Measurements from ENCODE around the gene DCAF6.

DCAF6 gene

DNA sequence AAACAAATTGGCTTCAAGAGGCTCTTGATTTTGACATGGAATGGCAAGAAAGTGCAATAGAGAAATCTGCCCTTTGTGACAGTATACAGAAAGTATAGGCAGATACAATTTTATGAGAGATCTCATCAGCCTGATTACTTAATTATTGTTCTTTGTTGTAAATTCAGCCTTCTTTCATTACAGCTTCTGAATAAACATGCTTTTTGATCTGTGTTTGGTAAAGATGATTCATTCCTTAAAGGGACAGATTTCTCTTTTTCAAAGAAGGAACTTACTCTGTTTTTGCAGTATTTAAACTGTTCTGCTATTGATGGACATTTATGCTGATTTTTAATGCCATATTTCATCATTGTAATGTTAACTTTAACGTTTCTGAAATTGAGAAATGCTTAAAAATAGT lies 14.1 kb downstream of the DCAF6 start:
- Histone ChIP-seq H3K4me2 (no peak overlapping the region), H3K4me1 (no peaks in the 10 kb centered on the region), H3K27me3 (no peaks in the 10 kb centered on the region), H3K9ac (no peak overlapping the region), H3K27ac (no peak overlapping the region), H3K36me3 (peaks cover 53% of the 10 kb centered on the region), H3K9me3 (peaks cover 4% of the 10 kb centered on the region; the same call in 1 of the 2 replicates), H4K20me1 (peaks cover 54% of the 10 kb centered on the region; the same call in 1 of the 2 replicates), H3K4me3 (no peak overlapping the region)
- TF ChIP-seq Cebpa-rat (IDR thresholded peaks at IDR 0.05), result no peak

DNA sequence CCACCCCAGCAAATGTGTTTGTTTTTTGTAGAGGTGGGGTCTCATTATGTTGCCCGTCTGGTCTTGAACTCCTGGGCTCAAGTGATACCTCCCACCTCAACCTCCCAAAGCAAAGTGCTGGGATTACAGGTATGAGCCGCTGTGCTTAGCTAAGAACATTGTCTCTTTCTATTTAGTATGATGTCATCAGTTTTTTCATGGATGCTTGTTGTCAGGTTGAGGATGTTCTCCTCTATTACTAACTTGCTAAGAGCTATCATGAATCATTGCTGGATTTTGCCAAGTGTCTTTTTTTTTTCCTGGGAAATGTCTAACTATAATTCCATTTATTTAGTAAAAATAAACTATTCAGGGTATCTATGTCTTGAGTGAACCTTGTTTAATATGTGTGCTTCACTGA lies 19.4 kb downstream of the DCAF6 start:
- no peak for TF ChIP-seq Cebpa-rat (IDR thresholded peaks at IDR 0.05)

DNA sequence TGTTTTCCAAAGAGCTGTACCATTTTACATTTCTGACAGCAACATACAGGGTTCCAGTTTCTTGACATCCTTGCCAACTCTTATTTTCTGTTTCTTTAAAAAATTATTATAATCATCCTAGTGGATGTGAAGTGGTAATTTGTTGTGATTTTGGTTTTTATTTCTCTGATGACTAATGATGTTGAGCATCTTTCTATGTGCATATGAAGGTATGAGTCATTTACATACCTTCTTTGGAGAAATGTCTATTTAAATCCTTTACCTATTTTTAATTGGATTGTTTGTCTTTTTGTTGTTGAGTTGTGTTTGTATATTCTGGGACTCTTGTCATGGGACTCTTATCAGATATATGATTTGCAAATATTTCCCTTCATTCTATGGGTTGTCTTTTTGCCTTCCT lies 21.2 kb downstream of the DCAF6 start:
- no peak overlapping the region for H3K4me3 ChIP-seq
- TF ChIP-seq Cebpa-rat (IDR thresholded peaks at IDR 0.05), result no peak
- H3K4me1 ChIP-seq, result no peaks in the 10 kb centered on the region
- peaks cover 44% of the 10 kb centered on the region for H3K36me3 ChIP-seq
- H3K9ac ChIP-seq, result no peak overlapping the region
- H3K9me3 ChIP-seq, result peaks cover 9% of the 10 kb centered on the region; the same call in 1 of the 2 replicates
- H3K27me3 ChIP-seq, result no peaks in the 10 kb centered on the region
- H3K4me2 ChIP-seq, result no peak overlapping the region
- H4K20me1 ChIP-seq, result peaks cover 8% of the 10 kb centered on the region; the same call in 1 of the 2 replicates
- no peak overlapping the region for H3K27ac ChIP-seq

More for the DNA sequence above, 19.4 kb downstream of the DCAF6 start:
- Histone ChIP-seq H3K9ac (no peak overlapping the region), H4K20me1 (peaks cover 14% of the 10 kb centered on the region; the same call in 1 of the 2 replicates), H3K36me3 (peaks cover 51% of the 10 kb centered on the region), H3K4me2 (no peak overlapping the region), H3K4me1 (no peaks in the 10 kb centered on the region), H3K9me3 (peaks cover 3% of the 10 kb centered on the region; the same call in 1 of the 2 replicates), H3K4me3 (no peak overlapping the region), H3K27me3 (no peaks in the 10 kb centered on the region), H3K27ac (no peak overlapping the region)

DNA sequence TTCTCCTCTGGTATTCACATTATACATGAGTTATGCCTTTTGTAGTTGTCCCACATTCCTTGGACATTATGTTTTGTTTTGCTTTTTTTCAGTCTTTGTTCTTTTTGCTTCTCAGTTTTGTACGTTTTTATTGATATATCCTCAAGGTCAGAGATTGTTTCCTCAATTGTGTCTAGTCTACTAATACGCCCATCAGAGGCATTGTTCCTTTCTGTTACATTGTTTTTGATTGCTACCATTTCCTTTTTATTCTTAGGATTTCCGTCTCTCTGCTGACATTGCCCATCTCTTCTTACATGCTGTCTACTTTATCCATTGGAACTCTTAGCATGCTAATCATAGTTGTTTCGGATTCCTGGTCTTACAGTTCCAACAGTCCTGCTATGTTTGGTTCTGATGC lies 28.2 kb downstream of the DCAF6 start:
- Histone ChIP-seq H3K9me3 (0 out of 2 replicates have a peak, but pooled peaks cover 7% of the 10 kb centered on the region), H4K20me1 (no peaks in the 10 kb centered on the region), H3K36me3 (peaks cover 39% of the 10 kb centered on the region), H3K27me3 (no peaks in the 10 kb centered on the region), H3K4me3 (no peak overlapping the region), H3K4me1 (no peaks in the 10 kb centered on the region), H3K9ac (no peak overlapping the region), H3K27ac (no peak overlapping the region), H3K4me2 (no peak overlapping the region)
- no peak for TF ChIP-seq Cebpa-rat (IDR thresholded peaks at IDR 0.05)

DNA sequence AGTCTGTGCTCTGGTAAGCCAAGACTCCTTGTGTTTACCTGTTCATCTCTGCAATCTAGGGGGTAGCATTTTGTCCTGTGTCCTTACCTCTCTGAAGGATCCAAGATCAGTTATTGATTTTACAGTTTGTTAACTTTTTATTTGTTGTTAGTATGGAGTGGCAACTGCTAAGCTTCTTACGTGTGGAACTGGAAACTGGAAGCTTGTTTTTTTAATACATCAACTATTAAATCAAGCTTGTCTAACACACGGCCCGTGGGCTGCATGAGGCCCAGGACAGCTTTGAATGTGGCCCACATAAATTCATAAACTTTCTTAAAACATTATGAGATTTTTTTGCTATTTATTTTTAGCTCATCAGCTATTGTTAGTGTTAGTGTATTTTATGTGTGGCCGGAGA lies 29.6 kb downstream of the DCAF6 start:
- Histone ChIP-seq H3K36me3 (peaks cover 38% of the 10 kb centered on the region), H3K9me3 (0 out of 2 replicates have a peak, but pooled peaks cover 5% of the 10 kb centered on the region), H3K4me3 (no peak overlapping the region), H3K4me2 (no peak overlapping the region), H3K27me3 (no peaks in the 10 kb centered on the region), H4K20me1 (no peaks in the 10 kb centered on the region), H3K9ac (no peak overlapping the region), H3K4me1 (no peaks in the 10 kb centered on the region), H3K27ac (no peak overlapping the region)
- TF ChIP-seq Cebpa-rat (IDR thresholded peaks at IDR 0.05), result no peak

DNA sequence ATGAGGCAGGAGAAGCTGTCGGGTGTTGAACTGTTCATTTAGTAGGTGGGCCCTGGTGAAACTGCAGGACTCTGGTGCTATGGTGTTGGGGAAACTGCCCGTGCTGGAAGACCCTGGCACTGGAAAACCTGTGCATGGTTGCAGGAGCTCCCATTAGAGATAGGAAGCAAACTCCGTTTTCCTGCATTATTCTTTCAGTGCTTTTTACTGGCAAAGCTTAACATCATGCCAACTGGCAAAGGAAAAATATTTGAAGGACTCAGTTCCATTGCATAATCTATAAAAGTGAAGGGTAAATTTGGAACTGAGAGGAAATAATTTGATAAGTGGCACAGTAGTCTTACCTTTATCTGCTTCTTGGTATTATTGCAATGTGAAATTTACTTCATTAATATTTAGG lies 32.1 kb downstream of the DCAF6 start:
- H3K4me1 ChIP-seq, result no peaks in the 10 kb centered on the region
- H3K27ac ChIP-seq, result no peak overlapping the region
- H3K4me2 ChIP-seq, result no peak overlapping the region
- H3K9ac ChIP-seq, result no peak overlapping the region
- H3K27me3 ChIP-seq, result no peaks in the 10 kb centered on the region
- H3K9me3 ChIP-seq, result no peaks in the 10 kb centered on the region
- no peaks in the 10 kb centered on the region for H4K20me1 ChIP-seq
- no peak for TF ChIP-seq Cebpa-rat (IDR thresholded peaks at IDR 0.05)
- peaks cover 29% of the 10 kb centered on the region for H3K36me3 ChIP-seq
- no peak overlapping the region for H3K4me3 ChIP-seq

DNA sequence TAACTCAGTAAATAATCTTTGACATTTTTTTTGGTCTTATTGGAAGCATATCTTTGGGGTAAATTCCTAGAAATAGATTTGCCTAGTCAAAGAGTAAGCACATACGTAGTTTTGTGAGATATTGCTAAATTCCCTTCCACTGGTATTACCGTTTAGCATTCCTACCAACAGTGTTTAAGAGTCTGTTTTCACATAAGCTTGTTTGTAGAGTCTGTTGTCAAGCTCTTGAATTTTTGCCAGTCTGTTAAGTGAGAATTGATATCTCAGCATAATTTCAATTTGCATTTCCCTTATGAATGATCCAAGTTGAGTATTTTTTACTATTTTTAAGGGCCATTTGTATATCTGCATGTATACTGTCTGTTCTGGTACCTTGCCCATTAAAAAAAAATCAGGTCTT lies 37.3 kb downstream of the DCAF6 start:
- H3K27ac ChIP-seq, result no peak overlapping the region
- TF ChIP-seq Cebpa-rat (IDR thresholded peaks at IDR 0.05), result no peak
- no peaks in the 10 kb centered on the region for H4K20me1 ChIP-seq
- H3K9ac ChIP-seq, result no peak overlapping the region
- H3K4me3 ChIP-seq, result no peak overlapping the region
- no peaks in the 10 kb centered on the region for H3K4me1 ChIP-seq
- H3K4me2 ChIP-seq, result no peak overlapping the region
- H3K9me3 ChIP-seq, result no peaks in the 10 kb centered on the region
- H3K36me3 ChIP-seq, result peaks cover 35% of the 10 kb centered on the region
- no peaks in the 10 kb centered on the region for H3K27me3 ChIP-seq

DNA sequence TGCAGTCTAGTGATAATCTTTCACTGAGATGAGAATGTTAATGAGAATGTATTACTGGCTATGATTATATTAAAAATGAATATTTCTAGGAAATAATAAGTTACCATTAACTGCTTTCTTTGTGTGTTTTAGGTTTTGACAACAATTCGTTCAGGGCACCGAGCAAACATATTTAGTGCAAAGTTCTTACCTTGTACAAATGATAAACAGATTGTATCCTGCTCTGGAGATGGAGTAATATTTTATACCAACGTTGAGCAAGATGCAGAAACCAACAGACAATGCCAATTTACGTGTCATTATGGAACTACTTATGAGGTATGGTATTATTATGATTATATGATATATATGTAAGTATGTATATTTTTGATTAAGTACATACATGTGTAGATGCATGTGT lies 38.2 kb downstream of the DCAF6 start:
- no peak overlapping the region for H3K9ac ChIP-seq
- H3K4me3 ChIP-seq, result no peak overlapping the region
- no peaks in the 10 kb centered on the region for H3K9me3 ChIP-seq
- H4K20me1 ChIP-seq, result no peaks in the 10 kb centered on the region
- H3K27ac ChIP-seq, result no peak overlapping the region
- peaks cover 41% of the 10 kb centered on the region for H3K36me3 ChIP-seq
- H3K4me2 ChIP-seq, result no peak overlapping the region
- H3K4me1 ChIP-seq, result no peaks in the 10 kb centered on the region
- no peak for TF ChIP-seq Cebpa-rat (IDR thresholded peaks at IDR 0.05)
- H3K27me3 ChIP-seq, result no peaks in the 10 kb centered on the region

DNA sequence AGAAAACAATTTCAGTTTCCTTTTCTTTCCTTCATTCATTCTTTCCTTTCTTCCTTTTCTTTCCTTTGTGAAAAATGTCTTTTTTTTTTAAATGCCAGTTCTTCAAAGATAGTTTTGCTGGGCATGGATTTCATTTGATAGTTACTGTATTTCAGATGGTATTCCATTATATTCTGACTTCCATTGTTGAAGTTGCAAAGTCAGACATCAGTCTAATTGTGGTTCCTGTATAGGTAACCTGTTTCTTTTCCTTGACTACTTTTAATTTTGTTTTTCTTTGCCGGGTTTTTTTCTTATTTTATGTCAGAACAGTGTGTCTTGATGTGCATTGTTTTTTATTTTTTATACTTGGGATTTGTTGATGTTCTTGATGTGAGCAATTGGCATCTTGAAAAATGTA lies 40.8 kb downstream of the DCAF6 start:
- no peaks in the 10 kb centered on the region for H4K20me1 ChIP-seq
- H3K4me1 ChIP-seq, result no peaks in the 10 kb centered on the region
- no peaks in the 10 kb centered on the region for H3K27me3 ChIP-seq
- no peak for TF ChIP-seq Cebpa-rat (IDR thresholded peaks at IDR 0.05)
- H3K9me3 ChIP-seq, result peaks cover 15% of the 10 kb centered on the region
- H3K36me3 ChIP-seq, result peaks cover 55% of the 10 kb centered on the region
- H3K9ac ChIP-seq, result no peak overlapping the region
- H3K4me3 ChIP-seq, result no peak overlapping the region
- H3K27ac ChIP-seq, result no peak overlapping the region
- no peak overlapping the region for H3K4me2 ChIP-seq

DNA sequence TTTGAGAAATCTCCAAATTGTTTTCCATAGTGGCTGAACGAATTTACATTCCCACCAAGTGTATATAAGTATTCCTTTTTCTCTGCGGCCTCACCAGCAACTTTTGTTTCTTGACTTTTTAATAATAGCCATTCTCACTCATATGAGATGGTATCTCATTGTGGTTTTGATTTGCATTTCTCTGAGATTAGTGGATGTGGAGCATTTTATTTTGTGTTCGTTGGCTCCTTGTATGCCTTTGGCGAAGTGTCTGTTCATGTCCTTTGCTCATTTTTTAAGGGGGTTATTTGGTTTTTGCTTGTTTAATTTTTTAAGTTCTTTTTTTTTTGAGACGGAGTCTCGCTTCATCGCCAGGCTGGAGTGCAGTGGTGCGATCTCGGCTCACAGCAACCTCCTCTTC lies 45.5 kb downstream of the DCAF6 start:
- H3K4me3 ChIP-seq, result no peak overlapping the region

More for the DNA sequence above, 45.5 kb downstream of the DCAF6 start:
- no peak overlapping the region for H3K4me2 ChIP-seq
- no peak overlapping the region for H3K9ac ChIP-seq
- no peak overlapping the region for H3K27ac ChIP-seq
- H4K20me1 ChIP-seq, result no peaks in the 10 kb centered on the region
- H3K27me3 ChIP-seq, result no peaks in the 10 kb centered on the region
- peaks cover 15% of the 10 kb centered on the region for H3K9me3 ChIP-seq
- H3K36me3 ChIP-seq, result peaks cover 53% of the 10 kb centered on the region
- no peaks in the 10 kb centered on the region for H3K4me1 ChIP-seq
- no peak for TF ChIP-seq Cebpa-rat (IDR thresholded peaks at IDR 0.05)
